HS-5 (cell line): ENCODE results near the gene BCL2.
"Not testable (repeated sequence)": the region's sequence is repeated elsewhere in the genome, so short reads cannot be mapped to it uniquely, and the experiment has no call there.

Experiments used
- DNase-seq: peaks from one replicate; pipeline ENCODE4 v3.0.0-alpha.2; 2012; ENCODE audit warnings: low read depth

BCL2 gene

DNA sequence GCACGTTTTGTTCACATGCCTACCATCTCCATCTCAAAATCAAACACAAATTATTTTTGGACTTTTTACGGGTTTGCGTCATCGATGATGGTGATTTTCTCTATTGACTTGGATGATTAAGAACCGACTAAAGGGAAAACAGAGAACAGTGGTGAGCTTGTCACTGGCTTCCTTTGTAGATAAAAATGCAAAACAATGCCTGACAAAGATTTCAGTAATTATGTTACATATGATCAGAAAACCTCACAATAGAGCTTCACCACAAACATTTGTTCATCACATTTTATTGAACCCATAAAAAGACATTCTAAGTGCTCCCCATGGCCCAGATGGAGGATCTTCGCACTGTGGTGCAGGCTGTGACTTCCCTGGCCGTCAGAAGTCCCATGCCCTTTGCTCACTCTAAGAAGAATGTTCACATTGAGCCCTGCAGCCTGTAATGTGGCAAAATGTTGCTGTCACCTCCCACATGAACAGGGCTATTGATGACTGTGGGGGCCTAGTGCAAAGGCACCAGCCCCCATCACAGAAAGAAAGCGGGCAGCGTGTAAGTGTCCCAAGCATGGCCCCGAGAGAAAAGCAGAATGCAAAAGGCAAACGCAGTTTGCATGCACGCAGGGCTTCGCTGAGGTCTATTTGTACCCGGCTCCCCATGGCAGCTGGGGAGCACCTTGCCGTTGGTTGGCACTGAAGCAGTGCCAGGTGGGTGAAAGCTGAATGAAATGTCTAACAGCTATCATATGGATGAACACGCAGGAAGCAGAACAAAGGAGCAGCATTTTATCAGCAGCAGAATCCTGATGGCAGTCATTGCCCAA, 60.6 kb downstream of the BCL2 start:
- DNase-seq = no peak

DNA sequence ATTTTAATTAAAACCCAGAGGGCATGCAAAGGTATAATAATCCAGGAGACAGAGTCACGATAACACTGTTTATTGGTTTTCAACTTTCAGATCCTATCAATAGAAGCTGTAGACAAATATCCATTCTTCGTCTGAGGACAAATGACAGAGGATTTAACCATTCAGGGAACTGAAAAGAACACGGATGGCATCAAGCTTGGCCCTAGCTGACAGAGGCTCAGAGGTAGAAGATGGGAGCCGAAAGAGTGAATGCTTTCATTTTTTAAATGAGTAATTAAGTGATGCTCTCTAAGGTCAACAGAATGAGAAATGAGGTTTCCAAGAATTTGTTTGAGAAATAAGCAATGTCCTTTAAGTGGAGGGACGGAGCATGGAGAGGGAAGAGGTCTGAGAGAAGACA, 62.1 kb downstream of the BCL2 start:
- DNase-seq = no peak

DNA sequence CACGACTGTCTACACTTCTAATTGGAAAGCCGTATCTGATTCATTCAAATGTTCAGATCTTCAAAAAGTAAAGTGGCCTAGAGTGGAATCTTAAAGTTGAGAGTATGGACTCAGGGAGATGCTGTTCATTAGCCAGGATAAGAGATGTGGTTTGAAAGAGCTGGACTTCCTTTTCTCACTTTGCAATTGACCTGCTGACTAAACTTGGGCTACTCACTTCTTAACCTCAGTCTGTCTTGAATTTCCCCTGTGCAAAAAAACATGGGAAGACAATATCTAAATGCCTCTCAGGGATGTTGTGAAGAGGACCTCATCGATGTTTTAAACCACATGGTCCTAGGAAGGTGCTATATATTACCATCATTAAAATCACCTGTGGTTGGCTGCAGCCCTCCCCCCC, 64.1 kb downstream of the BCL2 start:
- no peak for DNase-seq

DNA sequence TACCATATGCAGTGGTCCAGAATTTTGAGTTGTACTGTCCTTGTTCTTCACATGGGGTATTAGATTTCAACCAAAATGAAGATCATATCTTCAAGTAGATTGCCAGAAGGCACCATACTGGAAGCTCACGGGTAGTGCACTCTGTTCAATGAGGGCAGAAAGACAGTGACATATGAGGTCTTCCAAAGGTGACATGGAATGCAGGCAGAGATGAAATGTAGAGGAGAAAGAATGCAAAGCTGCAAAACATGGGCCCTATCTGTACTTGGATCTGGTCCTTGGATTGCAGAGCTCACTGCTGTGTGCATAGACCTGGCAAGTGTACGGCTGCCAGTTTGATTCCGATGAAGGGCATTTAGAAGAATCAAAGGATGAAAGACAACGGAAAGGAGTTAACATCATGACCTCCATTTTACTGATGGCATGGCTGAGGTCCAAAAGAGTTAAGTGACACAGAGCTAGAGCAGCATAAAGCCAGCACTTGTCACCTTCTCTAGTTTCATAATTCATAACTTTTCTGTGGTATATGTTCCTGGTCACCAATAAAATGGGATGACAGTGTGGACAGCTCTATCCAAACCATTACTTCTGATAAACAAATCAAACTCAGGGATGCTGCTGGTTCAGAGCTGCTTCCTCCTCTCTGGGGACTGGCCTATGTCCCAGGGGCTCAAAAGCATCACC, 64.7 kb downstream of the BCL2 start:
- DNase-seq = no peak

DNA sequence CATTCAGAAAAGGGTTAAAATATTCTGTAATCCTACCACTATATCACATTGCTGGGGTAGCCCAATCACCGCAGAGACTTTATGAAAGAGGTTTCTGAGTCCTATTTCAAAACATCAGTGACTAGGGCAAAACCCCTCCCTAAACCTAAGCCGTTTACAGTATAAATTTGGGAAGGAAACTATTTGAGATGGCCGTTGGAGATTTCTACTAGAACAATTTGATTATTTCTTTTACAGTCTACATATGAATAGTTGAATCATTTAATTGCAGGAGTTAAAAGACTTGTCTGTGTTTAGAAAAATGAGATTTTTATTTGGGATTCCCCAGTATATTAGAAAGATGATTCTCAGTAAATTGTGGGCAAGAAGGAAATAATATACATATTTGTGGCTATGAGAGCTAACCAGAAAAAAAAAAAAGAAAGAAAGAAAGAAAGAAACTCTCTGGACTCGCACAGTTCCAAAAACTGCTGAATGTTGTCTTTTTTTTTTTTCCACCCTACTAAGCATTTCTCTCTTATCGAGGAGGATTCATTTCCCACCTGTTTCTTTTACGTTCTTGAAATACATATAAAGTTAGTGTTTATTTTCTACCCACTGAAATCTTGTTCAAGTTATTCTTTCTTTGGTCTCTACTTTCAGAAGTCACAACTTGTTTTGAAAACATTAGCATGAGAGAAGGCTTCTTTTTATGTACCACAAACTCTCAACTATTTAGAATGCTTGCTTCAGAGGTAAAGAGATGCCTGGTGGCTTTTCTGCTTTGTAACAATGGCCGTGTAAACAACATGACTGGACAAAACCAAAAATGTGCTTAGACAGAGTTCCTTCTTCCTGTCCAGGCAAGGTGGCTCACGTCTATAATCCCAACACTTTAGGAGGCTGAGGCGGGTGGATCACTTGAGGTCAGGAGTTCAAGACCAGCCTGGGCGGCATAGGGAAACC, 65.9 kb downstream of the BCL2 start:
- no peak for DNase-seq

DNA sequence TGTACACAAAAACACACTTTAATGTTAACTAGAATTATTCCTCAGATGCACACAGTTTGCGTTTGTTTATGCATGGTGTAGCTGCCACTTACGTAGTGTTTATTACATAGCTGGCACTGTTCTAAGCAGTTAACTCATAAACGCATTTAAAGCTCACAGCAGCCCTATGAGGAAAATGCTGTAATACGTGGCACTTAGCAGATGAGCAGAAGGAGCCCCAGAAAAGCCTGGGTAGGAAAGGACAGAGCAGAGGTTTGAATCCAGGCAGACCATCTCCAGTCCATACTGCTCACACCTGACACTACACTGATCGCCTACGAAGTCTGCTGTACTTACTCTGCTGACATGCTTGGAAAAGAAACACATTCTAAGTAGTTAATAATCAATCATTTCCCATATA, 66.6 kb downstream of the BCL2 start:
- no peak for DNase-seq

DNA sequence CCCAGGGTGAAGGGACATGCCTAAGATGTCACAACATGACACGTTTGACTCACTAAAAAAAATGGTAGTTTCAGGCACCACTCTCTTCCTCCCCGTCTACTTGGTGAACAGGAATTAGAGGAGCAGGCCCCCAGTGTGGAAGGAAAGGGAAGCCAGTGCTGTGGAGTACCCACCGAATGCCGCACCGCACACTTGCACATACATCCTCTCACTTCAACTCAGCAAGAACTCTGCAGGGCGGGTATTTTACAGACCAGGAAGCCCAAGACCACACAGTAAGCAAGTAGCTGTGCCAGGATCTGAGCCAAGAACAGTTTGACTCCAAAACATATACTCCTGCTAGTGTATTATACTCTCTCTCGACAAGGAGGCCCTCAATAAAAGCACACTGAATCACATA, 69.8 kb downstream of the BCL2 start:
- DNase-seq = no peak

DNA sequence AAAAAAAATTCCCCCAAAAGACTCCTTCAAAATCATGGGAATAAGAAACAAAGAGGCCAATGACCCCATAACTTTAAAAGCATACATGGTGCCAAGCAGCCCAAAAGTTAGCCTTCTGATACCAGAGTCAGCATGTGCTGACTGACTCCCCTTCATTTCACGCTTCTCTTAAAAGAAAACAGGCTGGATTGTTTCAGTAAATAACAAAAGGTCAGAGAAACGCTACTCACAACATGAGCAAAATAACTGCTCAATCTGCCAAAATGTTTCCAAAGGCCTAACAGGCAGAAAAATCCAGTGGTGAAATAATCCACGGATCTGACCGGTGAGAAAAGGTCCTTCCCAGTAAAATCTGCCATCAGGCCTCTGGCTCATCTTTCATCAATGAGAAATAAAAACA, 71.6 kb downstream of the BCL2 start:
- no peak for DNase-seq

DNA sequence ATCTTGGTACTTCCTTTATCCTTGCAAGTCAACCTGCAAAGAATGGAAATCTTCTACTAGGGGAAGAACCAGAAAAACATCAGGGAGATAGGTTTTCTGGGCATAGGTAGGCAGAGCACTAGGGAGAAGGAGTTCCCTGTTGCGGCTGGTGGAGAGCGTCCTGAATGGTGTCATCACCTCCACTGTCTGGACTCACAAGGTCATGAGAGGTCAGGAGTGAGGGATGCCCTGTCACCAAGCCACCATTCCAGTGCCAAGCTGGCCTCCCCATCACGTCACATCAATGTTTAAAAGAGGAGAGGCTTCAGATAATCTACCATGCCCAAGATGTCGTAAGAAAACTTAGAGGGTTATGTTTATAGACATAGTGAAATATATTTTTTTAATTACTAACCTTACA, 72.1 kb downstream of the BCL2 start:
- no peak for DNase-seq

DNA sequence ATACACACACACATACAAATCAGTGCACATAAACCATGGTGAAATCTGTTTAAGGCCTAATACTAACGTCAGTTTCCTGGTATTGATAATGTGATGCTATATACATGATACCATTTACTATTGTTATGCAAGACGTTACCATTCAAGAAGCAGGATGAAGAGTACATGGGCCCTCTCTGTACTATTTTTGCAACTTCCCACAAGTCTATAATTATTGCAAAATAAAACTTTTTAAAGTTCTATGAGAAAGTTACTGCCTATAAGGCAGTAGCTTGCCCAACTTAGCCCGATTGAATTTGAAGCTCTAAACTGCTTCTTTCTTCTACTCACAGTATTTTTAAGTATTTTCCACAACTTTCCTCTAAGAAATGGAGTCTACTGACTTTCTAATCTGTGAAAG, 74.0 kb downstream of the BCL2 start:
- DNase-seq = no peak

DNA sequence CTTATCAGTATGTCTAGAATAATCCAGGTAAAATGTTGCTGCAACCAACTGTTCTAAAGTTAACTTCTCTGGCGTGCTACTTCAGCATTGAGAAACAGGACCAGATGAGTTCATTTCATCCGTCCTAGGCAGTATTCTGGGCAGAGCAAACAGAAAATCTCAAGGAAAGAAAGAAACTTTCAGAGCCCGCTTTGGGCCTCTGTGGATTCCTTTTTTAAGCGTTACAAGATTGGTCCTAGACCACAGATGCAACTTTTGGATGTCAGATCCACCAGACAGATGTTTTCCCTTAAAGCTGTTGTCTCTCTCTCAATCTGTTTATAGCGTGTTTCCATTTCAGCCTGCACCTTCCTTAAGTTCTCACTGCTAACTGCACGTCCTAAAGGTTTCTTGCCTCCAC, 75.0 kb downstream of the BCL2 start:
- no peak for DNase-seq

DNA sequence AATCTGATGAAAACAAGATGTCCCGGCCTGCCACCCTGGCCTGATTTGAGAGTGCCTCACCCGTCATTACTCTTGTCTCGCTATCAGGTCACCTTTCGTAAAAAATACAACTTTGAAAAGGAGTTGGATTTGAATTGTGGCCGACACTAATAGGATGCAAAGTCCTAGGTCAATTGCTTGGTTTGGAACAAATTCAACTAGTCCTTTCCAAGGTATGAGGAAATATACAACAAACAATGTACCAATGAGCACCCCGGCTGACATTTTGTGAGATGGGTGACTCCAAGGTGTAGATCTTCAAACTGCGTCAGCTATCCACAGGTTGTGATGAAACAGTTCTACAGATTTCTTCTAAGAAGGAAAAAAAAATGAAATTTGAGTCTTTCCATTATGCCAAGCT, 77.8 kb downstream of the BCL2 start:
- no peak for DNase-seq

DNA sequence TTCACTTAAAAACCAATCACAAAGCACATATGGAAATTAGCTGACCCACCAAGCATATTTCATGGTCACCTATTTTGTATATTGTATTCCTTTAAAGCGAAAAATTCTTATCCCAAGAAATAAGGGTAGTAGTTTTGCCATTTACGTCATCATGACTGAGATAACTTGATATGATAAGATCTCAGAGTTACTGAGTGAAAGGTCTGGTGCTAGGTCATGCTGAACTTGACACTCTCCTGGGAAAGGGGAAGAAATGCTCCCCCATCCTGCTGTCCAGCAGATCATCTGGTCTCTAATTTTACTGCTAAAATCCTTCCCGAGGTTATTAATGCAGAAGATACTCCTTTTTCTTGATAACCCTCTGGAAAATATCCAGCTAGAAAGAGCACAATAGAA, 78.3 kb downstream of the BCL2 start:
- no peak for DNase-seq

DNA sequence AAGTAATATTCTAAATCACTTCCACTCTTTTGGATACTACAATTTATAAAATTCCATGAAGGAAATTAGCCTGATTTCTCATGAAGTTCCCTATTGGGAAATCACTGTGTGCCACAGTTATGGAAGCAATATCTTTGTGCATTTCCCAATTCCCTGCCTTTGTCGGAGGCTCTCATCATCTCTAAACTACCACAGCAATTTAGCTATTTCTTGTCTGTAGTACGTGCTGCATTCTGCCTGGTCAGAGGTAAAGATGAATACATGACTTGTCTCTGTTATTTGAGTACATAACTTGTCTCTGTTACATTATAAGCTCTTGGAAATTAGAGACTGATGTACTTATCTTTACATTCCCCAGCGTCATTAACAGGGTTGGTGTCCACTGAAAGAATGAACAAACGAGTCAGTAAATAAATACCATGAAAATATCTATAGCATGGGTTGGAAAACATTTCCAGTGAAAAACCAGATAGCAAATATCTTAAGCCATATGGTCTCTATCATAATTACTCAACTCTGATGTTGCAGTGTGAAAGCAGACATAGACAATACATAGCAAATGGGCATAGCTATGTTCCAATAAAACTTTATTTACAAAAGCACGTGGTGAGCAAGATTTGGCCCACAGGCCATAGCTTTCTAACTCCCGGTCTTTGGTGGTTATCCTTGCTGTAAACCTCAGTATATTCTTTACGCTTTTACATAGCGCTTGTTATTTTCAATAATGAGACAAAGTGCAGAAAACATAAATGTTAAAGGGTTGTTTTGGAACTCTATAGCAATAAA, 78.8 kb downstream of the BCL2 start:
- no peak for DNase-seq

DNA sequence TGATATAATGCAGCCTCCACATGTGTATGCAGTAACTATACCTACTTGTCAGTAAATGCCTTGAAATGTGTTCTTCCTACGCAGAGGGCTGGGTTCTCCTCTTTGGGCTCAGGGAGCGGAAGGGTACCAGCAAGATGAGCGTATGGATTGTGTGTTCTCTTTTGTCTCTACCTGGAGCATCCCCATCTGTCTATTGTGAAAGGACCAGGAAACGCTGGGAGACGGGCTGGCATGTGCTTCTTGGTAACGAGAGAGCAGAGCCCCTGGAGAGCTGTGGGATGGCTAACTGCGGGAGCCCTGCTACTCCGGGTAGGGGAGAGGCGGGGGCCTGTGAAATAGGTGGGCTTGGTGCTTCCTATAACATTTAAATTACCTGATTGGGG, 80.9 kb downstream of the BCL2 start:
- no peak for DNase-seq

DNA sequence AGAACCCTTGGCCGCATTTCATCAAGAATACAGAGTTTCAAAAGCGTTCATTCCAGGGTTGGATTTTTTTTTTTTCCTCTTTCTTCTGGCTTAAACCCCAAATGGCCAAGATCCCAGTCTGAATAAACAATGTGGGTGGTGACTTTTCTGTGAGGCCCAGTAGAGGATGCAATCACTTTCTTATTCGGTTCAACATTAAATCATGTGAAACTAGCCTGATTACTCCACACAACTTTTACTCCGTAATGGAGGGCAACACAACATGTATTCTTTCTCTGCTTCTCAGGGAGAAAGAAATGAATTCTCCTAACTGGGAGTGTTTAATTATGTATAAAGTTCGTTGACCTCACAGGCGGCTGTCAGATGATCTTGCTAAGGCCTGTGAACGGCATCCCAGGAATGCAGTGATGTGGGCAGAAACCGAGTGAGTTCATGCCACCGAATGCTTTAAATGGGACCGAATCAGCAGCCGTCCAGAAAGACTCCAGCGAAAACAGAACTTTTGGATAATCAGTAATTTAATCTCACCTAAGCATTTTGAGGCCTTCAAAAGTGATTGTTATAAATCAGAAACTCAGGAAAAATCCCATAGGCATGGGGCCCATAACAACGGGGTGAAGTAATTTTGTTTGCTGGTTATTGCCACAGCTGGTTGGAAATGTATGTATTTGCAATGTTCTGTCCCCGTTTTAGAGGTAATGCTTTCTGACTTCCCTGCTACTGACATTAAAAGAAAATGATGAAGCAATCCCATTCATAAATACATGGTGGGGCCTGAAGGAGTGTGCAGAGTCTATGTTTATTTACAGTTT, 81.5 kb downstream of the BCL2 start:
- peak; percentile 71 for DNase-seq

DNA sequence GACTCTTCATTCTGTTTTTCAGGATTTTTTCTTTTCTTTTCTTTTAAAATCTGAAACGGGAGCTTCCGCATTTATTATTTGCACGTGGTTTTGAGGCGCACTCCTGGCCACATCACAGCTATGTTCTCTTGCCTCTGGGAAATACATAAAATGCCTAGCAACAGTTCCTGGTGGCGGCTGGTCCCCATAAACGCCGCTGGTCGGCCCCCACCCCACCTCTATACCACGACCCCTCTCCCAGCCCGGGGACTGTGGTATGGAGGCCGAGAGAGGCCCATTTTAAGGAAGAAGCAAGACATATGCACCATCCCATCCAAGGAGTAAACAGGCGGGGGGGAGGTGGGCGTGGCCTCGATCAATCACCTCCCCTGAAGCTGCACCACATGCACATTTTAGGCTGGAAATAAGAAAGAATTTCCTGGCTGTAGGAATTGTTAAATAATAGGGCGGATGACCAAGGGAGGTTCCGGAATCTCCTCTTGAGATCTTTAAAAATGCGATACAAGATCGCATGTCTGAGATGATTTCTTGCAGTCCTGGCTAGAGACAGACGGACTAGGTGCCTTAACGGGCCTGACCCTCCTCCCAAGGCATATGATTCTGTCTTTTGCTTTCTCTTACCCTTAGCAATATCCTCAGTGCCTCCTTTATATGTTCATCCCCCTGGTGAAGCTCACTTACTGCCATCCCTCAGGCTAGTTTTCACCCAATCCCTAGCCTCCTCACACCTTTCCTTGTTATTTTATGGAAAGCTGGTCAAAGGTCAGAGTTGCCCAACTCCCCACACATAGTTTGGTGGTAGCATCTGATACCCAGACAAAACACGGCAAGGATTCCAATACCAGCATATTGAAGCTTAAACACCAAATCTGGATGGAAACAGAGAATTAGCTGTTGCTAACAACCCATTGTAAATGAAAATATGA, 82.4 kb downstream of the BCL2 start:
- peak; percentile 20 for DNase-seq

DNA sequence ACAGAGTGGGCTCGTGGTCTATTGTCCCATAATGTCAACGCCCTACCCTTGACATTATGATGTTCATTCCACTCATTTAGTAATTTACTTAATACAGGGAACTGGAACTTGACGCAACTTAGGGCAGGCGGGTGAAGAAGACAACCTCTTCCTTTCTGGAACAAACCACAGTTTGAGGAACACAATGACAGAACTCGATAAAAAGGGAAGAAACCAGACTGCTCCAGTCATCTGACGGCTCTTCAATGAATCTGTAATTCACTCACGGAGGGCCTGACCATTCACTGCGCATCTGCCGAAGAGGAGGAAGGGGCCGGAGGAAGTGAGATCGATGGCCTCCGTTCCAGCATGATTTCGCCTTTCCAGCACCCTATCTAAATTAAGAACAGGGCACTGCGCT, 83.2 kb downstream of the BCL2 start:
- no peak for DNase-seq

DNA sequence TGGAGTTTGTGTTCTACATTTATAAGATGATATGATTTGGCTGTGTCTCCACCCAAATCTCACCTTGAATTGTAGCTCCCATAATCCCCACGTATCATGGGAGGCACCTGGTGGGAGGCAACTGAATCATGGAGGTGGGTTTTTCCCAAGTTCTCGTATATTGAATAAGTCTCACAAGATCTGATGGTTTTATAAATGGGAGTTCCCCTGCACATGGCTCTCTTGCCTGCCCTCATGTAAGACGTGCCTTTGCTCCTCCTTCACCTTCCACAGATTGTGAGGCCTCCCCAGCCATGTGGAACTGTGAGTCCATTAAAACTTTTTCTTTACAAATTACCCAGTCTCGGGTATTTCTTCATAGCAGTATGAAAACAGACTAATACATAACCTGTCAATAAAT, 83.6 kb downstream of the BCL2 start:
- not testable (repeated sequence) for DNase-seq

DNA sequence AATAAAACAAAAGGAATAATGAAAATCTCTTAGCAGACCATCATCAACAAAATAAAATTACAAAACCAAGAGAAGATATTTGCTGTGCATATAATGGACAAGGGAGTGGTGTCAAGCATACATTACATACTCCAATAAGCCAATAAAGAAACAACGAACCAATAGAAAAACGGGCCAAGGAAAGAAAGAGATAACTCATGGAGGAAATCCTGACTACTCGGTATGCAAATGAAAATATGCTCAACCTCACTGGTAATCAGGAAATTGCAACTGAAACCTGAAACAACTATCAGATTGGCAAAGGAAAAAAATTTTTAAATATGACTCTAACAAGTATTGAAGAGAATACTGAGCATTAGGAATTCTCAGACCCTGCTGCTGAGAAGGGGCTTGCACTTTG, 84.7 kb downstream of the BCL2 start:
- no peak for DNase-seq
